IPS-NIHi7 (cell line): ENCODE results near the gene PTGER3.
"Not testable (repeated sequence)": the region's sequence is repeated elsewhere in the genome, so short reads cannot be mapped to it uniquely, and the experiment has no call there.

Experiments
- DNase-seq: peaks from one replicate; pipeline ENCODE4 v3.0.0; 2012; ENCODE audit warnings: mixed read lengths; ENCODE audit errors: extremely low spot score

PTGER3 gene

GRCh38 chr1:70947835-70948234, 99.8 kb downstream of the PTGER3 start:
- no peak for DNase-seq

- no peak for DNase-seq
Observed at GRCh38 chr1:70945676-70946075, 101.9 kb downstream of the PTGER3 start.

- no peak for DNase-seq
Observed at GRCh38 chr1:70945251-70945650, 102.4 kb downstream of the PTGER3 start.

- DNase-seq = no peak
Observed at GRCh38 chr1:70941563-70941962, 106.1 kb downstream of the PTGER3 start.

- DNase-seq = not testable (repeated sequence)
Observed at GRCh38 chr1:70940398-70940797, 107.2 kb downstream of the PTGER3 start.

GRCh38 chr1:70934194-70934961, 113.2 kb downstream of the PTGER3 start:
- no peak for DNase-seq

- no peak for DNase-seq
Observed at GRCh38 chr1:70930062-70930461, 117.6 kb downstream of the PTGER3 start.

GRCh38 chr1:70922196-70922595, 125.4 kb downstream of the PTGER3 start:
- no peak for DNase-seq
